HG03066 (cell line): ENCODE results near the gene CAPN9.
"Not testable (repeated sequence)": the region's sequence is repeated elsewhere in the genome, so short reads cannot be mapped to it uniquely, and the experiment has no call there.

Experiments used
- ATAC-seq: cut with Tn5 transposase; IDR thresholded peaks from one replicate; pipeline ENCODE4 v1.9.1; 2021; ENCODE audit warnings: low read depth; ENCODE audit not compliant: unreplicated experiment

CAPN9 gene, protein sequence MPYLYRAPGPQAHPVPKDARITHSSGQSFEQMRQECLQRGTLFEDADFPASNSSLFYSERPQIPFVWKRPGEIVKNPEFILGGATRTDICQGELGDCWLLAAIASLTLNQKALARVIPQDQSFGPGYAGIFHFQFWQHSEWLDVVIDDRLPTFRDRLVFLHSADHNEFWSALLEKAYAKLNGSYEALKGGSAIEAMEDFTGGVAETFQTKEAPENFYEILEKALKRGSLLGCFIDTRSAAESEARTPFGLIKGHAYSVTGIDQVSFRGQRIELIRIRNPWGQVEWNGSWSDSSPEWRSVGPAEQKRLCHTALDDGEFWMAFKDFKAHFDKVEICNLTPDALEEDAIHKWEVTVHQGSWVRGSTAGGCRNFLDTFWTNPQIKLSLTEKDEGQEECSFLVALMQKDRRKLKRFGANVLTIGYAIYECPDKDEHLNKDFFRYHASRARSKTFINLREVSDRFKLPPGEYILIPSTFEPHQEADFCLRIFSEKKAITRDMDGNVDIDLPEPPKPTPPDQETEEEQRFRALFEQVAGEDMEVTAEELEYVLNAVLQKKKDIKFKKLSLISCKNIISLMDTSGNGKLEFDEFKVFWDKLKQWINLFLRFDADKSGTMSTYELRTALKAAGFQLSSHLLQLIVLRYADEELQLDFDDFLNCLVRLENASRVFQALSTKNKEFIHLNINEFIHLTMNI

DNA sequence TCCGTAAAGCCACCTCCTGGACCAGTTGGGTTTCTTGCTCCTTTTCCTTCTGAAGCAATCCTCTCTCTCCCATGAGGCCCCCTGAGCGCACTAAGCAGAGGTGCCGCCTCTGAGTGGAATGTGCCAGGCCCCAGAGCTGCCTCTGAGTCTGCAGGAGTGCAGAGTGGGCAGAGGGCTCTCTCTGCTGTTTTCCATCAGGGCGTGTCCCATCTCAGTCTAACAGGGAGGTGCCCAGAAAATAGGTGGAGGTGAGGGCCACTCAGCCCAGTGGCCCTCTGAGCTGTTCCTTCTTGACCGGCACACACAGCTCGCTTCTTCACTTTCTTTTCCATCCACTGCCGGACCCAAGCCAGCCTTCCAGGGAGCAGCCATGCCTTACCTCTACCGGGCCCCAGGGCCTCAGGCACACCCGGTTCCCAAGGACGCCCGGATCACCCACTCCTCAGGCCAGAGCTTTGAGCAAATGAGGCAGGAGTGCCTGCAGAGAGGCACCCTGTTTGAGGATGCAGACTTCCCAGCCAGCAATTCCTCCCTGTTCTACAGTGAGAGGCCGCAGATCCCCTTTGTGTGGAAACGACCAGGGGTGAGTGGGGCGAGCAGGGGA lies at the start of gene CAPN9:
Gene CAPN9, plus strand, starts transcription at position 262 of the 604 bp plus-strand sequence. Its CDS starts 109 bp downstream, at position 371.
- ATAC-seq, result no peak

DNA sequence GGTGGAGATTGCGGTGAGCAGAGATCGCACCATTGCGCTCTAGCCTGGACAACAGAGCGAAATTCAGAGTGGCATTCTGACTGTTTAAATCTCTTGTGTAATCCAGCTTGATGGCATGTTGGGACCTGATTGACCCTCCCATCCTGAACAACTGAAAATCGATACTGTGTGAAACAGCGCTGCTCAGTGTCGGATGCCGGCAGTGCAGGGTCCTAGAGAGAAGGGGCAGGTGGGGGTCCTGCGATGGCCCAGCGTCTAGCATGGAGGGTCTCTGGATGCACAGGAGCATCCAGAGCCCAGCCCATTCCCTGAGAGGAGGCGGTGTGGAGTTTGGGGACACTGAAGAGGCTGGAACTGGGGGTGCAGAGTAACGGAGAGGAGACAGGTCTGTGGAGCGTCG lies 49.1 kb upstream of the CAPN9 start:
- ATAC-seq, result no peak

DNA sequence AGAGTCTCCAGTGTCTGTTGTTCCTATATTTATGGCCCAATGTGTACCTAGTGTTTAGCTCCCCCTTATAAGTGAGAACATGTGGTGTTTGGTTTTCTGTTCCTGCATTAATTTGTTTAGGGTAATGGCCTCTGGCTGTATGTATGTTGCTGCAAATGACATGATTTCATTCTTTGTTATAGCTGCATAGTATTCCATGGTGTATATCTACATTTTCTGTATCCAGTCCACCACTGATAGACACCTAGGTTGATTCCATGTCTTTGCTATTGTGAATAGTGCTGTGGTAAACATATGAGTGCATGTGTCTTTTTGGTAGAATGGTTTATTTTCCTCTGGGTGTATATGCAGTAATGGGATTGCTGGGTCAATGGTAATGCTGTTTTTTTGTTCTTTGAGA lies 48.2 kb upstream of the CAPN9 start:
- not testable (repeated sequence) for ATAC-seq

DNA sequence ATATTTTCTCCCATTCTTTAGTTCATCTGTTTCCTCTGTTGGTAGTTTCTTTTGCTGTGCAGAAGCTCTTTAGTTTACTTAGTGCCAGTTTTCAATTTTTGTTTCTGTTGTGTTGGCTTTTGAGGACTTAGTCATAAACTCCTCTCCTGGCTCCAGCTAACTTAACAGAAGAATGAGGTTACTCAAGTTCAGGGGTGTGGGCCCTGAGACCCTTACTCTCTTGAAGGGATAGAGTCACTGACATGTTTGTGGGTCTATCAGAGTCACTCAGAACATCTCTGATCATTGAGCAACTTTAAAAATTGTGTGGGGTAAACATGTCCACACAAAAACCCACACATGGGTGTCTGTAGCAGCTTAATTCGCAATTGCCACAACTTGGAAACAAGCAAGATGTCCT lies 47.5 kb upstream of the CAPN9 start:
- ATAC-seq, result no peak

DNA sequence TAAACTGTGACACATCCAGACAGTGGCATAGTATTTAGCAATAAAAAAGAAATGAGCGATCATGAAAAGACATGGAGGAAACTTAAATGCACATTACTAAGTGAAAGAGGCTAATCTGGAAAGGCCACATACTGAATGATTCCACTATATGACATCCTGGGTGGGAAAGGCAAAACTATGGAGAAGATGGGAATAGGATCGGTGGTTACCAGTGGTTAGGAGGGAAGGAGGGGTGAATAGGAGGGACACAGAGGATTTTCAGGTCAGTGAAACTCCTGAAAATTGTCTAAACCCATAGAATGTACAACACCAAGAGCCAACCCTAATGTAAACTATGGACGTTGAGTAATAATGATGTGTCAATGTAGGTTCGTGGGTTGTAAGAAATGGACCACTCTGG lies 47.1 kb upstream of the CAPN9 start:
- ATAC-seq, result no peak

DNA sequence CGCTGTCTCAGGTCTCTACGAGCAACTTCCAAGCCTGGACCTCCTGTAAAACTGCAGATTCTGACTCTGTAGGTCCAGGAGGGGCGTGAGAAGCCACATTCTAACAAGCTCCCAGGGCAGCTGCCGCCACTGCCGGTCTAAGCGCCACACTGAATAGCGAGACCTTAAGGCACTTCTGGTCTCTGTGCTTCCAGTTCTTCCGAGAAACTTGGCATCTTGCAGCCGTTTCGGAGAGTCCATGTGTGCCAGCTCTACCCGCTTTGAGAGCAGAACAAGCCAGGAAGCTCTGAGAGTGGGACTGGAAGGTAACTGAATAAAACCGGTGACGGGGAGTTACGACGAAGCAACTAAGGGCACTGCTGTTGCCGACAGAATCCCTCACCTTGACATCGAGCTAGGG lies 45.8 kb upstream of the CAPN9 start:
- no peak for ATAC-seq

DNA sequence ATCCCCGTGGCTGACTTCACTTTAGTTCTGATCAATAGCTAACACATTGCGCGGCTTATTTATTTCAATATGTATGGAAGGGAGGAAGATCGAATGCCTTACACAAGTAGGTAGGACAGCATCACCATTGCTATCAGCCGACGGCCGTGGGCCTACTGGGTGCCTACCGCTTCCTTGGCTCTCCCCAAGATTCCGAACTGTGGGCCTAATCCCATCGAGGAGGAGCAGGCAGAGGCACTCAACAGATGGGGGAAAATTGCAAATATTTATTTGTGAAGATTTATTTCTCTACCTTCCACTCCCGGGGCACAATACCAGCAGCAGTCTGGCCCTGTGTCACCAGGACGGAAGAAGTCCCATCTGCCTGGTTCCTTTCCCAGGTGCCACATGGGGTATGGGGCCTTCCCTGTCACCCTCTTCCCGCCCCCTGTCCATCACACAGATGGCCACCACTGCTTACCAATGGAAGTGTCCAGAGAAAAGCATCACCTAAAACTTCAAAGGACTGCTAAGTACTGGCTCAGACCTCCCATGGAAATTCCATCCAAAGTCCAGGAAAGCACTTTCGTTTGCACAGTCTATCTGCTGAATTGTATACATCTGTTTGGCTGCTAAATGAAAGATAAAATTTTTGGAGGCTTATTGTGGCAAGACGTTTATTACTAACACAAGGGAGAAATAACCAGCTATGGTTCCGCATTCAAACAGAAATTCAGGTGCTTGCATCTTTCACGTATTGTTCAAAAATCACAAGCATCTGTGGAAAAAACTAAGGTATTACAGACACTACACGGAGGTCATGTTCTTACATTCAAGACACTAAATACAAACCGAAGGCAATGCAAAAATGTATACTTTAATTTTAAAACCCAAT lies 45.1 kb upstream of the CAPN9 start:
- ATAC-seq, result no peak

DNA sequence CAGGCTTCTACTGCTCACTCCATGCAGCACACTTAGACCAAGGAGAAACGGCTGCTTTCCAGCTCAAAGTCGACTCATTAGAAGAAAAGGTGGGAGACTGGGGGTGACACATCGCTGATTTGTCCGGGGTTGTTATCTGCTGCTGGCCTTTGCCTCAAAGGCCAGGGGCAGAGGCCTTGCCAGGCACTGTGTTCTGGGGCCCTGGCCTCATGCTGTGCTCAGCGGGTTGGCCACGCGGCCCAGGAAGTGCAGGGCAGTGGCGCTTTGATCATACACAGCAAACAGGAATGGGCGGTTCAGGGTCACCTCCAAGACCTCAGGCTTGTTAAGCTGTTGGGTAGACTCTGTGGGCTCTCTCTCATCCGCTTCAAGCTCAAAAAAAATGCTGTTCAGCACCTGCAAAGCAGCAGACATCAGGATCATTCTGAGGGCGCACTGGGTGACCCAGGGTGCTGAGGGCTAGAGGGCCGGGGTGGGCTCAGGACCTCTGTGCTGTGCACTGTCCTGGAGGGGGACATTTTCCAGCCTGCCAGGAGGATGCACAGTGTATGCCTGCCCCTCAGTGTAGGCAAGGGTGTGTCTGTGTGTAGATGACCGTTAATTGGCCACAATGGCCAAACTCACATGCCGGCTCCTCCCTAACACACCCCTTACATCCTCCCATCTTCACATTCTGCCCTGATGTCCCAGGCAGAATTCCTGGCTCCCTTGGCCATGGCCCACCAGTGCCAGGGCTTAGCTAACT lies 44.1 kb upstream of the CAPN9 start:
- ATAC-seq, result no peak

DNA sequence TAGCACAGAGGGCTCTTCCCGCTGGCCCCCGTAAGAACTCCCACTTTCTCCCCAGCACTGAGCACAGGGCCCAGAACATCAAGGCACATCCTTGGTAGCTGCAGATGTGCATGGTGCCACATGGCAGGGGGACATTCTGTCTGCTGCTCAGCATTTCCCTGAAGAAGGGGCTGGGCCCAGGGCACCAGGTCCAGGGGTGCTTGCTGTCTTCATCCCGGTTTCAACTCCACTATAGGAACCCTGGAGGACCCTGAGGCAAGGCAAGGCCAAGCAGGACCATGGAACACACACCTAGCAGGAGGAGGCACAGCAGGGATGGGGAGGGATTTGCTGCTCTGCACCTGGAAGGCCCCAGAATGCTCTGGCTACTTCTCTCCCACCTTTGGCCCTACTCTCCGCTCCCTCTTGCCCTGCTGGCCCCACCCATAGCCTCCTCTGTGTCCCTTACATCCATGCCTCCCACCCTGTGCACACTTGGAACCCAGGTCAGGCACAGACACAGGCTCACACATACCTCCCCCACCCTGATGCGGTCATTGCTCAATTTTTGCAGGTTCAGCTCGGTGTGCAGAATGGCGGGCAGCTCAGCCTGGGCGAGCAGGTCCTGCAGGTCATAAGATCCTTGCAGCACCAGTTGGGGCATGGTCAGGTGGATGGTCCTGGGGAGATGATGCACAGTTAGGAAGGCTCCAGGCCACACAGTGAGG lies 43.4 kb upstream of the CAPN9 start:
- ATAC-seq, result no peak

DNA sequence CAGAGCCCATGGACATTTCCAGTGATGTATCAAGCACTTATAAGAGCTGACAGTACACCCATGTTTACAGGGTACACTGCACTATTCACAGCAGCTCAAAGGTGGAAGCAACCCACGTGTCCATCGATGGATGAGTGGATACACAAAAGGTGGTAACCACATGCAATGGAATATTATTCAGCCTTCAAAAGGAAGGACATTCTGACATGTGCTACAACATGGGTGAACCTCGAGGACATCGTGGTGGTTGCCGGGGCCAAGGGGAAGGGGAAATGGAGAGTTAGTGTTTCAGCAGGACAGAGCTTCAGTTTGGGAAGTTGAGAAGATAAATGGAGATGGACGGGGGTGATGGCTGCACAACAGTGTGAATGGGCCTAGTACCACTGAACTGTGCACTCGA lies 42.4 kb upstream of the CAPN9 start:
- ATAC-seq, result no peak

DNA sequence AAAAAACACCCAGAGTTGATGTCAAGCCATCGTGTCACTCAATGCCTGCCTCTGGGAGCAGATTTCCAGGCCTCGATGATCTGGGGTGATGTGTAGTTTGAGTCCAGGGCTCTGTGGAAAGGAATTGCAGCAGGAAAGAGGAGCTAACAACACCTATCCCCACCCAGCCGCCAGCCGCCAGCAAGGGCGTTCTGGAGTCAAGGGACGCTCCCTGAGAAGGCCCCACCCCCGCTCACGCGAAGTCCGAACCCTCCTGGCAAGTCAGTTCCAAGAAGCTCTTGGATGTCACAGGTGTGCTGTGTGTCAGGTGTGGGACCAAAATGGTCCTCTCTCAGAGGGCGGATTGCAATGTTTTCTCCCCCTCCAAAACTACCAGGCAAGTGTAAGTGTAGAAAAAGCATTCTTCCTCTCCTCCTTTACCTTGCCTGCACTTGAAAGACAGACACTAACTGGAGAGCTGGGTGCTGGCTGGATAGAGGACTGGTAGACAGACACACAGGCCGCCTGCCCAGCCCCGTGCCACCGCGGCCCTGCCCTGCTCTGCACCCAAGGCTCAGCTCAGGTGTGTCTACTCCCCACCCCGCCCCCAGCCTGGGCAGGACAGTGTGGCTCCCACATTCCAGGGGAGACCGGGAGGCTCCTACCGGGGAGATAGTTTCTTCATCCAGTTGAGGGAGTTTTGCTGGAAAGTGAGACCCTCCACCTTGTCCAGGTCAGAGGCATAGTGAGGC lies 41.7 kb upstream of the CAPN9 start:
- no peak for ATAC-seq

DNA sequence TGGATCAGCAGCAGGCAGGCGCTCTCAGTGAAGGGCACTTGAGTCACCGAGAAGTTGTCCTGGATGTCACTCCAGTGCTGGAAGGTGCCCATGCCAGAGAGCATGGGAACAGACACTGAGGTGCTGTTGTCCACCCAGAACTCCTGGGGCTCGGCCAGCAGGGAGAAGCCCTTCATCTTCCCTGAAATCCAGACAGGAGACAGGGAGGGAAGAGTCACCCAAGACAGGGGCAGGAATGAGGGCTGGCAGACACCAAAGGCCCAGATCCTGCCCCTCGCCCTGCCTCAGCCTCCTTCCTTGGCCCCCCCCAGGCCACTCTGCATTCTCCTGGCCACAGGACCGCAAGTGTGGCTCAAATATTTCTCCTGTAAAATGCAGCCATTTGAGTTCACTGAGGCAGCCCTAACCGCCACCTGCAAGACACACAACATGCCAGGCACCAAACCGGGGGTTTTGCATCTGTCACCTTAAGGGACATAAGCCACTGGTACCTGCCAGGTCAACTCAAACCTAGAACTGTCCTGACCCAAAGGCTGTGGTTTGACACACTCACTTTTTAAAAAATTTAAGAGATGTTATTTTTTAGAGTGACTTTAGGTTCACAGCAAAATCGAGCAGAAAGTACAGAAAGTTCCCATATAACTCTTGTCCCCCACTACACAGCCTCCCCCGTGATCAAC lies 41.0 kb upstream of the CAPN9 start:
- no peak for ATAC-seq

DNA sequence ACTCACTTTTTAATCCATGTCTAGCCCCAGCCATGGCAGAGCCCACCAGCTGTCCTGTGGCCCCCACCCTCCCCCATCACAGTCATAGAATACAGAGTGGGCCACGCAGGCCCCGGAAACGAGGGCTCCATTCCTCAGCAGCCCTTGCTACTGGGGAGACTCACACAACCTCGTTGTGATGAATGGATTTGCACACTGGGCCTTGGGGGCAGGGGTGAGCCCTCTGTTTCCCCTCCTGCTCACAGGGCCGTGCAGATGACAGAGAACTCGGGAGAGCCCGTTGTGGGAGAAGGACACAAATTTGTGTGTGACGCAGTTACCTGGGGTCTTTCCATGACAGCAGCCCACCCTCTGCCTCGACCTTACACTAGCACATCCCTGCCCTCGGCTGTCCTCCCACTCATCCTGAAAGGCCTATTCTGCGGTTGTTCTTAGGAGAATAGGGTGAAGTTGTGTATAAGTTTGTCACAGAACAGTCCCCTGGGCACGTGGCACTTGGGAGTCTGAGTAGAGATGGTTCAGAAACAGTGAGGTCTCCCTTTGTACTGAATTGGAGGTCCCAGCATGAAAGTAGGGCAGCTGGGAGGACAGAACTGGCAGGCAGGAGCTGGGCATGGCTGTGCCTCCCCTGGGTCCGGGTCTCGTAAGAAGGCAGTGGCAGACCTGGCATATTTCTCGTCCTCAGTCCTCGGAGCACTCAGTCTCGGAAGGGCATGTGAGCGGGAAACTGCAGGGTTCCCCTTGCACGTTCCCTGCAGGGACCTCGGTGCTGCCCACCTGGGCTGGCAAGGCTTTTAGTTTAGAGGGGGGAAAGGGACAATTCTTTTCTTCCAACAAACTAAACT lies 40.1 kb upstream of the CAPN9 start:
- ATAC-seq, result no peak

DNA sequence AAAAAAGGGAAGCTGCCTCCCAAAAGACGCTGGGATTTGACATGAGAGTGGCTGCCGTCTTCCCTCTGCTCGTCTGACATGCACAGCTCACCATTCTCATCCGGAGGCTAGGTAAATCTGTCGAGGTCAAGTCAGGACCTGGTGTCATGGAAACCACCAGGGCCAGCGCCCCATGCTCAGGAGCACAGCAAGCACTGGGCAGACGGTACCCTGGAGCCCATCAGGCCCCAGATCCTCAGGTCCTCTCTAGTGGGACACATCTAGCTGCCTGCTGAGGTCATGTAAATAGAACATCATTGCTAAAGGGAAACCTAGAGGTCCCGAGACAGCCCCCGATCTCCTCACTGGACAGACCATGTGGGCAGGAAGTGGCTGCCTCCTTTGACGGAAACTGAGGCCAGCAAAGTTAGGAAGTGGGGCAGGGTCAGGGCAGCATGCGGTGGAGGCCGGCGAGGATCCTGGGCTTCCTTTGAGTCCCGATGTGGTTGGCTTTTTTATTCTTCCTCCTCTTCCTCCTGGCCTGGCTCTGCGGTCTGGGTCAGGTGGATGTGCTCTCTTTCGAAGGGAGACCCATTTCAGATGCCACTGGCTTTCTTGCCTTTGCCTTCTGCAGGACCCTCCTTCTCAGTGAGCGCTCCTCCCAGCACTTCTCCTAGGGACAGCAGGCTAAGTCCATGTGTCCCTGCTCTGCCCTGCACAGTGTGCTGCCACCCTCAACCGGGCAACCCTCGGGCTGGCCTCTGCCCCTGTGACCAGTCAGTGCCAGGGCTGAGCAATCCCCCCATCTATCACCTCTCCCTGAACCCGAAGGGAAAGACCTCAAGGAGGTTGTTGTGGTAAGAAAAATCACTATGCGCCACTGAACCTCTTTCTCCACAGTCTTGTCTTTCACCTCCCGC lies 39.2 kb upstream of the CAPN9 start:
- no peak for ATAC-seq

DNA sequence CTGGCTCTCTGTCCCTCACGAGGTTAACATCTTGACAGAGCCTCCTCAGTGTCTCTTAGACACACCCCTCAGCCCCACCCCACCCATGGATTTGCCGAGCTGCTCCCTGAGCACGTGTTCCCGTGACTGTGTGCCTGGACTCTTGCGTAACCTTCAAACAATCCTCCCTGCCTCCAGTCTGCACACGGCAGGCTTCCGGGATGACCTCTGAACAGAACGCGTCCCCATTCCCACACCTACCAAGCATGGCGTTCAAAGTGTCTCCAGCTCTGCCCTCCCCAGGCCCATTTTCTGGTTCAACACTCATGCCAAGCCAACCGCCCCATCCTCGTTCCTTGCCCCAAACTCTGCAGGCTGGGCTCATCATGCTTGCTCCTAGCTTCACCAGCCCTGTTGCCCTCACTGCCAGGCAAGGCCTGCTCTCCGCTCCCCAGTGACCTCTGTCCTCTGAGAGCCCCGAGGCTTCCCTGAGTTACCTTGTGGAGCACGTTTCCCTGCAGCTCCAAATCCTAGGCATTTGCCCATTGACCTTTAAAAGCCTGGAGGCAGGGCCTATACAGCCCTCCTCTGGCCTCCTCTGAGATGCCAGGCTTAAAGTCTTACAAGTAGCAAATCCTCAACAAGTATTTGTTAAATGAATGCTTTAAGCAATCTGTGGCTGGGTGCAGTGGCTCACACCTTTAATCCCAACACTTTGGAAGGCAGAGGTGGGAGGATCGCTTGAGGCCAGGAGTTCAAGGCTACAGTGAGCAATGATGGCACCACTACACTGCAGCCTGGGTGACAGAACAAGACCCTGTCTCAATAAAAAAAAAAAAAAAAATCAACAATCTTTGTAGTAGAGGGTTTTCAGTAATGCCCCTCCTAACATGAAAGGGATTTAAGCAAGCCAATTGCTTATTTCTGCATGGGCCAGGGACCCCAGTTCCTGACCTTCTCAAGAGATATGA lies 38.3 kb upstream of the CAPN9 start:
- no peak for ATAC-seq
